Measurements from ENCODE around the gene ZSCAN1. TPM values are rescaled to one million over a fixed set of nuclear protein-coding genes. Genes with fewer than 3 reads are reported as not detected.

The ZSCAN1 gene
- total and polyA plus RNA-seq, 2 donors from 2014 or later, result 0.98 to 2.8 TPM

DNA sequence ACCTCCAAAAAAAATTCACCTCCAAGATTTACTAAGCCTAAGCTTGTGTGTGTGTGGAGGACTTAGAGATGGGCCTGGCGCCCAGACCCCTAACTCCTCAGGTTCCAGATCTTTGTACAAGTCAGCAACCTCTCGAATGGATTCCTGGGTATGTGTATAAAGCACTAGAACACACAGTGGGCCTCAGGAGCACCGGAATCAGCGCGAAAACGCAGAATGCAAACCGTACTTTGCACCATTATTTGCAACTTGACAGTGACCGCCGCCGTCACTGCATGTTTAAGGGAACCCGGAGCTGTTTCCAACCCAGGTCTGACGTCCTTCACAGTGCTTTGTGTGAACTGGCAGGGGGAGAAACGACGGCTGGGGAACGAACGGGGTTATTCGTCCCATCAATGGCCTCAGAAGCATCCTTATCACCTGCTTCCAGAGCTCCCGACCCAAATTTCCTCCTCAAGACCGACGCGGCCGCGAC lies 31.9 kb upstream of the ZSCAN1 start:
- DNase-seq (peak in 2 of 5 donors; percentile 31 to 54), FAIRE-seq (no peak)
- Histone ChIP-seq H3K4me3 (ENCODE audit: low read length in 3 of 3) (peak overlapping the region; percentile 82 to 94 (median 83)), H3K9me3 (ENCODE audit: control insufficient read depth in 2 of 3, insufficient read depth in 1 of 3, low read length in 3 of 3) (peaks cover 3 to 8% (median 4%) of the 10 kb centered on the region in 3 donors), H3K27ac (ENCODE audit: low read depth in 2 of 2, low read length in 2 of 2) (peak overlapping the region; percentile 84 to 88), H3K36me3 (ENCODE audit: control insufficient read depth in 2 of 3, insufficient read depth in 3 of 3, low read length in 3 of 3) (peaks cover 20 to 29% (median 24%) of the 10 kb centered on the region in 3 donors), H3K9ac (ENCODE audit: low read length in 3 of 3) (peak overlapping the region; percentile 88 to 96 (median 89)), H3K27me3 (ENCODE audit: control insufficient read depth, insufficient read depth, low read length) (no peaks in the 10 kb centered on the region), H3K4me1 (ENCODE audit: control insufficient read depth in 2 of 3, insufficient read depth in 2 of 3, low read depth in 1 of 3, low read length in 3 of 3) (peaks cover 2 to 15% (median 5%) of the 10 kb centered on the region in 3 donors)
- TF ChIP-seq CTCF (IDR thresholded peaks at IDR 0.05; ENCODE audit: borderline replicate concordance, extremely low read depth, insufficient read depth), result no peak
- intact Hi-C loops (cut with DNase I), result no loop called here

- H3K4me3 ChIP-seq (ENCODE audit: low read length in 3 of 3), result peak within 1 kb of the TSS; percentile 82 to 94 (median 83)
- FAIRE-seq (no peak), DNase-seq (peak; percentile 91 to 97 (median 95))
- H3K9me3 ChIP-seq (ENCODE audit: control insufficient read depth in 2 of 3, insufficient read depth in 1 of 3, low read length in 3 of 3), result peaks cover 3 to 8% (median 4%) of the 10 kb centered on the region in 3 donors
- H3K27me3 ChIP-seq (ENCODE audit: control insufficient read depth, insufficient read depth, low read length), result no peaks in the 10 kb centered on the region
- H3K27ac ChIP-seq (ENCODE audit: low read depth in 2 of 2, low read length in 2 of 2), result peak within 1 kb of the TSS; percentile 84 to 88
- H3K9ac ChIP-seq (ENCODE audit: low read length in 3 of 3), result peak within 1 kb of the TSS; percentile 88 to 96 (median 89)
- intact Hi-C loops (cut with DNase I), result no loop called here
- H3K4me1 ChIP-seq (ENCODE audit: control insufficient read depth in 2 of 3, insufficient read depth in 2 of 3, low read depth in 1 of 3, low read length in 3 of 3), result peaks cover 2 to 15% (median 5%) of the 10 kb centered on the region in 3 donors
- H3K36me3 ChIP-seq (ENCODE audit: control insufficient read depth in 2 of 3, insufficient read depth in 3 of 3, low read length in 3 of 3), result peaks cover 21 to 28% (median 24%) of the 10 kb centered on the region in 3 donors
- no peak for TF ChIP-seq CTCF (IDR thresholded peaks at IDR 0.05; ENCODE audit: borderline replicate concordance, extremely low read depth, insufficient read depth)
Measured at GRCh38 chr19:58002384-58003173, 31.2 kb upstream of the ZSCAN1 start, which contains the start of gene ZNF606. Gene ZNF606 (minus strand): TSS chr19:58002820. CDS start chr19:58001319, 1,501 bp downstream.

- TF ChIP-seq CTCF (IDR thresholded peaks at IDR 0.05; ENCODE audit: borderline replicate concordance, extremely low read depth, insufficient read depth), result no peak
- H3K36me3 ChIP-seq (ENCODE audit: control insufficient read depth in 2 of 3, insufficient read depth in 3 of 3, low read length in 3 of 3), result peaks cover 20 to 25% (median 23%) of the 10 kb centered on the region in 3 donors
- FAIRE-seq (no peak), DNase-seq (peak in 1 of 5 donors; percentile 15)
- H3K9ac ChIP-seq (ENCODE audit: low read length in 3 of 3), result peak overlapping the region; percentile 42 to 89 (median 69)
- intact Hi-C loops (cut with DNase I), result no loop called here
- H3K4me3 ChIP-seq (ENCODE audit: low read length in 3 of 3), result peak overlapping the region; percentile 82 to 94 (median 83)
- peaks cover 2 to 15% (median 5%) of the 10 kb centered on the region in 3 donors for H3K4me1 ChIP-seq (ENCODE audit: control insufficient read depth in 2 of 3, insufficient read depth in 2 of 3, low read depth in 1 of 3, low read length in 3 of 3)
- H3K9me3 ChIP-seq (ENCODE audit: control insufficient read depth in 2 of 3, insufficient read depth in 1 of 3, low read length in 3 of 3), result peaks cover 2 to 5% (median 2%) of the 10 kb centered on the region in 3 donors
- no peaks in the 10 kb centered on the region for H3K27me3 ChIP-seq (ENCODE audit: control insufficient read depth, insufficient read depth, low read length)
- peak overlapping the region; percentile 84 to 88 for H3K27ac ChIP-seq (ENCODE audit: low read depth in 2 of 2, low read length in 2 of 2)
Measured at GRCh38 chr19:58003174-58003828, 30.5 kb upstream of the ZSCAN1 start.

Measured in kidney (tissue), 14 donors.